ENCODE data around the gene PSMB7. TPM values are rescaled to one million over a fixed set of nuclear protein-coding genes. Genes with fewer than 3 reads are reported as not detected.
A peak's percentile ranks its signal among the peaks of the same experiment; 100 is the strongest.

PSMB7 gene
- total and polyA plus RNA-seq, 2 of the 13 experiments (the other 11 are each of a cell fraction or from before 2014, with no cell fraction given) = 259 to 291 TPM

- TF ChIP-seq ETS1 (CRISPR knock-in tag; IDR thresholded peaks at IDR 0.05) (no peak), ATF1 (CRISPR knock-in tag; IDR thresholded peaks at IDR 0.05) (peak; percentile 51; the same call in 1 of the 2 replicates), HINFP (CRISPR knock-in tag; IDR thresholded peaks at IDR 0.05; ENCODE audit: low read depth) (no peak), HOXA9 (CRISPR knock-in tag; IDR thresholded peaks at IDR 0.05; ENCODE audit: borderline replicate concordance) (no peak), SYNCRIP (IDR thresholded peaks at IDR 0.05; ENCODE audit: insufficient read depth, low read depth, low read length) (no peak), ARNT2 (CRISPR knock-in tag; IDR thresholded peaks at IDR 0.05; ENCODE audit: low read depth) (0 out of 2 replicates have a peak, but pooled peaks have one; percentile 48), EZH2 (conservative IDR thresholded peaks at IDR 0.05; ENCODE audit: low read depth, low read length) (no peak), ZNF557 (CRISPR knock-in tag; IDR thresholded peaks at IDR 0.05) (peak; percentile 89; the same call in 1 of the 2 replicates), TCF12 (IDR thresholded peaks at IDR 0.05) (no peak), TCF12 (CRISPR knock-in tag; IDR thresholded peaks at IDR 0.05) (peak; percentile 85; the same call in 1 of the 2 replicates), RNF219 (CRISPR knock-in tag; IDR thresholded peaks at IDR 0.05) (no peak), SETDB1 (CRISPR knock-in tag; IDR thresholded peaks at IDR 0.05; ENCODE audit: borderline replicate concordance) (no peak), TARDBP (CRISPR knock-in tag; IDR thresholded peaks at IDR 0.05) (peak; percentile 92), ZNF691 (CRISPR knock-in tag; IDR thresholded peaks at IDR 0.05; ENCODE audit: borderline replicate concordance, low read depth) (no peak), MEIS2 (CRISPR knock-in tag; IDR thresholded peaks at IDR 0.05) (0 out of 2 replicates have a peak, but pooled peaks have one; percentile 48), SALL1 (CRISPR knock-in tag; IDR thresholded peaks at IDR 0.05) (peak; percentile 88; the same call in 1 of the 2 replicates), SNAI1 (CRISPR knock-in tag; IDR thresholded peaks at IDR 0.05; ENCODE audit: borderline replicate concordance) (0 out of 2 replicates have a peak, but pooled peaks have one; percentile 30), GPBP1L1 (CRISPR knock-in tag; IDR thresholded peaks at IDR 0.05) (no peak), ZNF296 (CRISPR knock-in tag; conservative IDR thresholded peaks at IDR 0.05) (no peak), ZNF530 (CRISPR knock-in tag; IDR thresholded peaks at IDR 0.05; ENCODE audit: low read depth) (no peak), MAZ (IDR thresholded peaks at IDR 0.05; ENCODE audit: borderline replicate concordance, low read depth, low read length) (no peak), MAZ (CRISPR knock-in tag; IDR thresholded peaks at IDR 0.05; ENCODE audit: low read depth) (no peak)
Observed at GRCh38 chr9:124386201-124386600, 29.0 kb downstream of the PSMB7 start (continued).
